DMS153 (cell line): ENCODE results near the gene PLOD1.
A peak's percentile ranks its signal among the peaks of the same experiment; 100 is the strongest.
"Not testable (repeated sequence)": the region's sequence is repeated elsewhere in the genome, so short reads cannot be mapped to it uniquely, and the experiment has no call there.

Source experiments
- DNase-seq: peaks from one replicate; lab custom pipeline; 2025; lab: John Stamatoyannopoulos, UW

PLOD1 gene

DNA sequence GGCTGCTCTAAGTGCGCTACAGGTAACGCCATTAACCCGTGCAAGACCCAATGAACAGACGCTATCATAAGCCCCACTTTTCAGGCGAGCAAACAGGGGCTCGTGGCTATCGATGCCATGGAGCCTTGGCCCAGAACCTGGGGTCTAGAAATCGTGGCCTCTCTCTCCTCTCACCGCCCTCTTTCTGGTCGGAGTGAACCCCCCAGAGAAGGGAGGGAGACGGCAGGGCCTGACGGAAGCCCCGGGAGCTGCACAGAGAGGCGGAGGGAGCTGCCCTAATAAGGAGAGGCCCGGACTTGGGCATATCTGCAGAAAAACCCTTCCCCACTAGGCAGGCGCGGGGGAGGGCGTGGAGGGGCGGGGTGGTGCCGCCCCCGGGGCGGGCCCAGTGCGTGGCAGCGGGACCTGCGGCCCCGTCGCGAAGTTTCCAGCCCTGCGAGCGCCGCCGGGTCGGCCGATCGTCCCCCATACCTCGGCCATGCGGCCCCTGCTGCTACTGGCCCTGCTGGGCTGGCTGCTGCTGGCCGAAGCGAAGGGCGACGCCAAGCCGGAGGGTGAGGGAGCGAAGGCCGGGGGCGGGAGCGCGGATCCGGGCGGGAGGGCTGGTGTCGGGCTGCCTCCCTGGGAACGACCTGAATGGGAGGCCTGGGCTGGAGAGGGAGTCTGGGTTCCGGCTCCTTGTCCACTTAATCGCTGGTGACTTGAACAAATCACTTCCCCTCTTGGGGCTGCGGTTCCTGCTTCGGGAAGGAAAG is at the start of gene PLOD1:
TSS of gene PLOD1 (plus strand) at position 416 of the 755 bp plus-strand sequence. CDS start at position 479, 63 bp downstream.
- peak; percentile 54 for DNase-seq

DNA sequence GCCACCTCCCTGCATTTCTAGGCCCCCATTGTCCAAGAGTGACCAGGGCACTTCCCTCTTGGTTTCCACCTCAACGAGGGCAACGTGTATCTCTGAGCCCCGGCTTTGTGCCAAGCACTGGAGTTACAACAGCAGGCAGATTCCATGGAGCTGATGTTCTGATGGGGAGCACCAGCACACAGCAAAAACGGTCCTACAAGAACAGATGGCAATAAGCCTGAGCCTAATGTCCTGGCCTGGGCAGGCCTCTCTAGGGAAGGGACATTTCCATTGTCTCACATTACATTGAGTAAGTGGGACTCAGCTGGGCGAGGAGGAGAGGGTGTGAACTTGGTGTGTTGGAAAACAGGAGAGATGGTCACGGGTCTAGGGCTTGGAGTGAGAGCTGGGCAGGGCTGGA is 48.6 kb upstream of the PLOD1 start:
- DNase-seq: no peak

DNA sequence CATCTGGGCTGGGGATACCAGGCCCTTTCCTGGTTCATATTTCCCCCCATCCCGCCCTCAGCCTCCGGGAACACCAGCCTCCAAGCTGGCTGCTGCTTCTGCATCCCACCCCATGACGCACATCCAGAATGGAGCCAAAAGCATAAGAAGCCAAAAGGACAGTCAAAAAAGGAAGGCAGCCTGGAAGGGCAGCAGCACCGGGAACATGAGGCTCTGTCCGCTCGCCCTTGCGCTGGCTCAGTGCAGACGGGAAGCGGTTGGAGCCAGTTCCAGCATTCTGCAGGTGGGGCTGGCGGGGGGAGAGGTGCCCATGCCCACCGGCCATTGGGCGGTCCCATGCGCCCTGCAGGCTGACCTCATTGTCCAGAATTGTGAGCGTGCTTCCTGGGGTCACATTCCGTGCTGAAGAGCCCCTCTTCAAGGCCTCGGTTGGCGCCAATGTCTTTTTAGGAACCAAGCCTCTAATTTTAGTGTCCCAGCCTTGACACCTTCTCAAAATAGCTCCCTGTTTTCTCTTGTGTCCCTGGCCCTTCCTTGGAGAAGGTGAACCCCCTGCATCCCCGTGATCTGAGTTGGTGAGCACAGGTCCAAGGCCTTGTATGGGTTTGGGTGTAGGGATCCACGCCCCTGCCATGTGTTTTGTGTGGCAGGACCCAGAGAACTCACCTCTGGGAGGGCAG is 47.4 kb upstream of the PLOD1 start:
- no peak for DNase-seq

DNA sequence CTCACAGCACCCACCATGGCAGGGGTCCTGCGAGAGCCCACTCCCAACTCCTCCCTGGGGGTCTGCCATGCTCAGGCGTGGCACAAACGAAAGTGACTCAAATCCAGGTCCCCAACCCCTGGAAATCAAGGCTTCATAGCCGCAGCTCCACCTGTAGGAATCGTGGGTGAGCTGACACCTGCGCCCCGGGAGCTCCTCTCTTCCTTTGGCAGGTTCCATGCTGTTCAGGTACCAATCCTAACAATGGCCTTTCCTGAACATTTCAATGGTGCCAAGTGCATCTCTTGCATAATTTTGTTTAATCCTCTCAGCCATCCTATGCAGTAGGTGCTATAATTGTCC is 46.9 kb upstream of the PLOD1 start:
- DNase-seq: no peak

DNA sequence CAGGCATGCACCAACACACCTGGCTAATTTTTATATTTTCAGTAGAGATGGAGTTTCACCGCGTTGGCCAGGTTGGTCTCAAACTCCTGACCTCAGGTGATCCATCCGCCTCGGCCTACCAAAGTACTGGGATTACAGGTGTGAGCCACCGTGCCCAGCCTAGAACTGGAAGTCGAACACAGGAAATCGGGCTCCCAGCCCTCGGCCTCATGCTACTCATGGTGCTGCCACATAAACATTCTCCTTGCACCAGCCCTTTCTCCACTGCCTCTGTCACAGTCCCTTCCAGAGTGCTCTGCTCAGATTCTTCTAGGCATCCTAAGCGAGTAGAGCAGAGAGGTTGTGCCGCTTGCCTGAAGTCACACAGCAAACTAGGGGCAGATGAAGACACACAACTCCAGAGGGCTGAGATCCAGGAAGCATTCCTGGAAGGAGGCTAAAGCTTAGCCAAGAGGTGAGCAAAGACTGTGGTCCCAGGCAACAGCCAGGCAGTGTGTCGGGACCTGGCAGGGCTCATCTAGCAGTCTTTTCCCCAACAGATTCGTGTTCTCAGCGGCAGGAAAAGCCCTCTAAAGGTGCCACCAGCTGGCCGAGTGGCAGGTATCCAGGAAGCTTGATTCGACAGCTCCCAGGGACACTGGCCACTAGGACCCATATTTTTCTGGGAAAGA is 46.2 kb upstream of the PLOD1 start:
- no peak for DNase-seq

DNA sequence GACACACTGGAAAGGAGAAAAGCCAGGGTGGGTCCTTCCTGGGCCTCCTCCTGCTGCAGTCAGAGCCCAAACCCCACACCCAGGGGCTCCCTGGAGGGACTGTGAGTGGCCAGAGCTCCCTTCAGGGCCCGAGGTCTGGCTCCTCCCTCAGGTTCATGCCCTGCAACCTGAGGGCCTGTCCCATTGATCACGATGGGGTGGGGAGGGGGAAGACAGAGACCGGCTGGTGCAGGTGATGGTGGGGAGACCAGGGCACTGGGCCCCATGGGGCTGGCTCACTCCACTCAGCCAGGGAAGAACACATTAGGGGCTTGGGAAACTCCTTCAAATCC is 45.7 kb upstream of the PLOD1 start:
- no peak for DNase-seq

DNA sequence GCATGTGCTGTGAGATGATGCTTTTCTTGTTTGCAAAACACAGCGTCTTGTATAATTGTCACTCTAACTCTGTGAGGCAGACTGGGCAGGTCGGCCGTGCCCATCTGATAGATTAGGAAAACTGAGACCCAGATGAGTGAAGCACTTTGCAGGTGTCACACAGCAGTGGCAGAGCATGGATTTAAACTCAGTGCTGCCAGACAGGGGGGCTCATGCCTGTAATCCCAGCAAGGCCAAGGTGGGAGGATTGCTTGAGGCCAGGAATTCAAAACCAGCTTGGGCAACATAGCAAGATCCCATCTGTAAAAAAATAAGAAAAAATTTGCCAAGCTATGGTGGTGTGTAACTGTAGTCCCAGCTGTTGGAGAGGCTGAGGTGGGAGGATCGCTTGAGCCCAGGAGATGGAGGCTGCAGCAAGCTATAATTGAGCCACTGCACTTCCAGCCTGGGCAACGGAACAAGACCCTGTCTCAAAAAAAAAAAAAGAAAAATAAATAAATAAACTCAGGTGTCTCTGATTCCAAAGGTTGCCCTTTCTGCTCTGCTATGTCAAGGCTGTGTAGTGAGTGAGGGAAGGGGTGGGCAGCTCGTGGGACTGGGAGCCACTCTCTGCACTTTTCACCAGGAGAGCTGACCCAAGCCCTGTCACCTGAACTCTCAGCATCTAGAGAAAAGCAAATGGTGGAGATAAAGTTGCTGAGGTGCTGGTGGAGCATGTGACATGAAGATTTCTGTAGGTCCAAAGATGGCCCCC is 42.9 kb upstream of the PLOD1 start:
- no peak for DNase-seq

DNA sequence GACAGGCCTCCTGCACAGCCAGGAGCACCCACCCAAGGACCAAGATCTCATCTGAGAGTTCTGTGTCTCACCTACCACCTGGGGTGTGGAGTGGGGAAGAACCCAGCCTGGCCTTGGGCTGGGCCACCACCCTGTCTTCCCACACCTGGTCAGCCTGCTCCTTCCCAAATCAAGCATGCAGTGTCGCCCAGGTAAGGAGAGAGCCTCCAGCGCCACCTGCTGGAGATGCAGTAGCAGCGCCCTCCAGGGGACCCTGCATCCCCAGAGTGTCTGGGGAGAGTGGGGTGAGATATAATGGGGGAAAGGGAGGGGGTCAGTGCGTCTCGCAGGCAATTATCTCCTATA is 40.6 kb upstream of the PLOD1 start:
- peak; percentile 45 for DNase-seq

DNA sequence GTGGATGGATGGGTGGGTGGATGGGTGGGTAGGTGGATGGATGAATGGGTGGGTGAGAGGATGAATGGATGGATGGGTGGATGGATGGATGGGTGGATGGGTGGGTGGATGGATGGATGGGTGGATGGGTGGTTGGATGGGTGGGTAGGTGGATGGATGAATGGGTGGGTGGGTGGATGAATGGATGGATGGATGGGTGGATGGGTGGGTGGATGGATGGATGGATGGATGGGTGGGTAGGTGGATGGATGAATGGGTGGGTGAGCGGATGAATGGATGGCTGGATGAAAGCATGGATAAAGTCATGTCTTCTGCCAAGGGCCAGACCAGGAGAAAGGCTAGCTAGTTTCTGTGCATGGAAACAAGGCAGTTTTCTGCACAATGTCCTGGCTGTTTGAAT is 40.0 kb upstream of the PLOD1 start:
- DNase-seq: not testable (repeated sequence)

DNA sequence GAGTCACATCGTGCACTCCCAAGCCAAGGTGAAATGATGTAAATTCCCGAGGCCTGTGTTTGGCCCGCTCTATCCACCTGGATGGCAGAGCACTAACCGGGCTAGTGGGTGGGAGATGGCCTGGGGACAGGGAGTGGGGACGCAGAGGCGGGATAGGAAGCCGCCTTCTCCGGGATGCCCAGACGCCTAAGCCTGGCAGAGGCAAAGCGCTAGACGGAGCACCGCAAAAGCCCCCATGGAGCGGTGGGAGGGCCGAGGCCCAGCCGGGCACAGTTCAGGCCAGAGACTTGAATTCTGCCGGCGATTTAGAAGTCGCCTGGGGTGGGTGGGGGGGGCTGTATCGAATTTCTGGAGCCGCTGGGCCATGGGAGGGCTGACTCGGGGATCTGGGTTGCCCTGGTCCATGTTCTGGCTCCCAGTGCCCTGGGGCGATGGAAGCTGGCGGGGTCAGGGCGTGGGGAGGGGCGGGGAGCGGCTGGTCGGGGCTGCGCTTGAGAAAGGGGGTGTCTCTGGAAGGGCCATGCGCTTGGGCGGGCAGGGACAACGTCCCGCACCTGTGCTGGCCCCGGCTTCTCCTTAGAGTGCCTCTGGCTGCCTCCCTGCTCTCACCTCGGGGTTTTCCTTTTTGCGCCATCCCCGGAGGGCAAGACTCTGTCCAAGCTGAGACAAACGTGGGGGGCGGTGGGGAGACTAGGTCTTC is 36.3 kb upstream of the PLOD1 start:
- no peak for DNase-seq

DNA sequence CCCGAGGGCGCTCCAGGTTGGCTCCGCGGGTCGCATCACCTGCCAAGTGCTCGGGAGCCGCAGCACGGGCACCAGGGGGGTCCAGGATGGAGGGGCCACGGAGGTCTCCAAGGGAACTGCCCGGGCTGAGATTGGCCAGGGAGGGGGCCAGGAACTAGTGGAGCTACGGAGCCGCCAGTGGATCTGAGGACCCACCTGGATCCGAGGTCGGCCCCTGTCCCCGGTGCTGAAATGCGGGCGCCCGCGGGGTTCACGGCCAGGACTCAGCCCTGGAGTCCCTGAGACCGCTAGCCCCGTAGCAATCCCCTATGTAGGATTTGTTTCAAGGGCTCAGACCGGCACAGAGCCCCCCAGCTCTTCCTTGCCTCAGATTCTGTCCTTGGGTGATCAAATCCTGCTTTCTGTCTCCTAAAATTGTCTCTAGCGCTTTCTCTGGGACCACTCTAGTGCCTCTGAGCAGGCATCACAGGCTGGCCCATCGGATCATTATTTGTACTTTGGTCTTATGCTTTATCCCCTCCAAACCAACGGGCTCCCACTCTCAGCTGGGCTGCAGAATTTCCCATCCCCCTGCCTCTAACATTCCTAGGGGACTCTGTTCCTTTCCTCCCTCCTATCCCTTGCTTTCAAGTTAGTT is 35.6 kb upstream of the PLOD1 start:
- DNase-seq: no peak

DNA sequence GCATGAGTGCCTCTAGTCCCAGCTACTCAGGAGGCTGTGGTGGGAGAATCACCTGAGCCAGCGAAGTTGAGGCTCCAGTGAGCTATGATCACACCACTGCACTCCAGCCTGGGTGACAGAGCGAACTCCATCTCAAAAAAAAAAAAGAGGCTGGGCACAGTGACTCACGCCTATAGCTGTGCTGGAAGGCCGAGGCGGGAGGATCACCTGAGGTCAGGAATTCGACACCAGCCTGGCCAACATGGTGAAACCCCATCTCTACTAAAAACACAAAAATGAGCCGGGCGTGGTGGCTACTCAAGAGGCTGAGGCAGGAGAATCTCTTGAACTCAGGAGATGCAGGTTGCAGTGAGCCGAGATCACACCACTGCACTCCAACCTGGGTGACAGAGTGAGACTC is 33.1 kb upstream of the PLOD1 start:
- not testable (repeated sequence) for DNase-seq

DNA sequence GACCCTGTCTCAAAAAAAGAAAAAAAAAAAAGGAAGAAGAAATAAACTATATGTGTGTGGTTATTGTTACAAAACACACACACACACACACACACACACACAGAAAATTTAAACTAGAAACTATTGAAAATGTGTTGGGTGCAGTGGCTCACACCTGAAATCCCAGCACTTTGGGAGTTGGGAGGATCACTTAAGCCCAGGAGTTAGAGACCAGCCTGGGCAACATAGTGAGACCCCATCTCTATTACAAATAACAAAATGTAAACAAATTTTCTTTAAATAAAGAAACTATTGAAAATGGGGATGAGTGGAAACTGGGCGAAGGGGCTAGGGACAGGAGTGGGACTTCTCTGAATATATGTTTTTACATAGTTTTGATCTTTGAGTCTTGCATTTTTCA is 31.3 kb upstream of the PLOD1 start:
- no peak for DNase-seq

DNA sequence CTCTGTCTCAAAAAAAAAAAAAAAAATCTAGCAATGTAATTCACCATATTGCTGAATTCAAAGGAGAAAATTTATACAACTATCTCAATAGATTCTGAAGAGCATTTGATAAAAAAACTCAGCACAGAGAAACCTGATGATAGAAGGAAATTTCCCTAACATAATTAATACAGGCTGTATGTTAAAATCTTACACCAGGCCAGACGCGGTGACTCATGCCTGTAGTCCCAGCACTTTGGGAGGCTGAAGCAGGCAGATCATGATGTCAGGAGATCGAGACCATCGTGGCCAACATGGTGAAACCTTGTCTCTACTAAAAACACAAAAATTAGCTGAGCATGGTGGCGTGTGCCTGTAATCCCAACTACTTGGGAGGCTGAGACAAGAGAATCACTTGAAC is 30.4 kb upstream of the PLOD1 start:
- DNase-seq: not testable (repeated sequence)

DNA sequence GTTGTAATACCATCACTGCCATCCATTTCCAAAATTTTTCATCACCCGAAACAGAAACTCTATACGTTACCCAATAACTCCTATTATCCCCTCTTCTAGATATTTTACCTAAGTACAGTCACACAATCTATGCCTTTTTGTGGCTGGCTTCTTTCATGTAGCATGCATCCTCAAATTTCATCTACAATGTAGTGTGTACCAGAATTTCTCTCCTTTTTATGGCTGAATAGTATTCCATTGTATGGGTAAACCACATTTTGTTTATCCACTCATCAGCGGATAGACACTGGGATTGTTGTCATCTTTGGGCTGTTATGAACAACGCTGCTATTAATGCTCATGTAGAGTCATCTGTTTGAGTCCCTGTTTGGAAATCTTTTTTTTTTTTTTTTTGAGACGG is 29.5 kb upstream of the PLOD1 start:
- DNase-seq: no peak

DNA sequence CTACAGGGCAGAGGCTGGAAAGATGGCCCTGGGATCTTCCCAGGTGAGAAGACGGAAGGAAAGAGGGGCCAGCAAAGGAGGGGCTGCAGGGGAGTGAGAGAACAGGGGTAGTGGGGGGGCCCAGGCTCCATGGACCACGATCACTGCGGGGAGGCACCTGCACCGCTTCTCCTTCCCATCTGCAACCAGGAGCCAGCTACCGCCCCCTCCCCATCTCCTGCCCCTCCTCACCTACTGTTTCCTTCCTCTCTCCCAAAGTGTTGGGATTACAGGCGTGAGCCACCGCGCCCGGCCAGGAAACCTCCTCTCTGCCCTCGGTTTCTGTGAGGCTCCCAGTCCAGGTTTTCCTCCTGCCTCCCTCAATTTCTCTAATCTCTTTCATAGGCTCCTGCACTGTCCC is 27.6 kb upstream of the PLOD1 start:
- no peak for DNase-seq

DNA sequence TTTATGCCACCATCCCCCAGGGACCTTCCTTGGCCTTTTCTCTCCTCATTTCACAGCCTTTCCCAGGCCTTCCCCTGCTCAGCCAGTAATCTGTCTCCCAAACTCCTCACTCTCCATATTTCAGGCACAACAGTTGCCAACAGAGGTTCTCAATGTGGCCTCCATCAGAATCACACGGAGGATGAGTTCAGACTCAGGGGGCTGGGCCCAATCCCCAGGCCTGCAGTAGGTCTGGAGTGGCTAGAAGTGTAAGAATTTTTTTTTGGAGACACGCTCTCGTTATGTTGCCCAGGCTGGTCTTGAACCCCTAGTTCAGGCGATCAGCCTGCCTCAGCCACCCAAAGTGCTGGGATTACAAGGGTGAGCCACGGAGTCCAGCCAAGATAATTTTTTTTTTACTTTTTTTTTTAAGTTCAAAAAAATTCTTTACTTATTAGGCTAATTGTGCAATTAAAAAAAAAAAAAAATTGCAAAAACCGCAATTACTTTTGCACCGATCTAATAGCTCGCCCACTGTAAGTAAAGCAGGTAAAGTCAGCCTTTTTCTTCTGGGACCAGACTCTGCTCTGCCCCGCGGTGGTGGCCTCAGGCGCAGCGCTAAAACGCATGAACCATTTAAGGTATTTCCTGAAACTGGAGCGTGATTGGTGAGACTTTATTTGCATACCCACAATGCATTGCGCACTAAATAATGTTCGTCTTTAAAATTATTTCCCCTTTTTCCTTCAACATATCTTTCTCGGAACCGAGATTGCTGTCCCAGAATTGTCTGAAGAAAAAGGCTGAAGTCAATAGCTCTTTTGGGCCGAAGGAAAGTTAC is 27.0 kb upstream of the PLOD1 start:
- DNase-seq: peak; percentile 96

DNA sequence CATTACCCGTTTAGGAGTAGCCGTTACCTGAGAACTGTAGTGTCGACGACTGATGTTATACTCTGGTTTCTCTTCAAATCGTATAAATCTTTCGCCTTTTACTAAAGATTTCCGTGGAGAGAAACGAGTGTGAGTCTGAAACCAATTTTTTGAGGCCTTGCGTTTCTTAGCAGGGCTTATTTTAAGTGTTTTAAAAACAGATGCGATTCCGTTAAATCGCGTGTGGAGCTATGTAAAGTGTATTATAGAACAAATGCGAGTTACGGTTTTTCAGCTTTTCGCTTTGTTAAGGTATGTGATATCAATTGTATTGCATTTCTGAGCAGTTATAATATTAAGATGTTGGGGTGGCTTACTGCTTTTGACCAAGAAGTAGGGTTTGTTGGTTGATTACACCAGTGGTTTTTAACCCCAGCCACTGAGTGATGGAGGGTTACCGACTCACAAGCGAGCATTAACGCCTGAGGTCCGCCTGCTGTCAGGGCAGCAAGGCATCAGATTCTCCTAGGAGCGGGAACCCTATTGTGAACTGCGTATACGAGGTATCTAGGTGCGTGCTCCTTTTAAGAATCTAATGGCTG is 26.3 kb upstream of the PLOD1 start:
- DNase-seq: peak; percentile 99

DNA sequence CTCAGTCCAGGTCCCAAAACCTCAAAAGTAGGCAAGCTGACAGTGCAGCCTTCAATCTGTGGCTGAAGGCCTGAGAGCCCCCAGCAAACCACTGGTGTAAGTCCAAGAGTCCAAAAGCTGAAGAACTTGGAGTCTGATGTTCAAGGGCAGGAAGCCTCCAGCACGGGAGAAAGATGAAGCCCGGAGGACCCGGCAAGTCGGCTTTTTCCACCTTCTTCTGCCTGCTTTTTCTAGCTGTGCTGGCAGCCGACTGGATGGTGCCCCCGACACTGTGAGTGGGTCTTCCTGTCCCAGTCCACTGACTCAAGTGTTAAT is 23.6 kb upstream of the PLOD1 start:
- DNase-seq: not testable (repeated sequence)

DNA sequence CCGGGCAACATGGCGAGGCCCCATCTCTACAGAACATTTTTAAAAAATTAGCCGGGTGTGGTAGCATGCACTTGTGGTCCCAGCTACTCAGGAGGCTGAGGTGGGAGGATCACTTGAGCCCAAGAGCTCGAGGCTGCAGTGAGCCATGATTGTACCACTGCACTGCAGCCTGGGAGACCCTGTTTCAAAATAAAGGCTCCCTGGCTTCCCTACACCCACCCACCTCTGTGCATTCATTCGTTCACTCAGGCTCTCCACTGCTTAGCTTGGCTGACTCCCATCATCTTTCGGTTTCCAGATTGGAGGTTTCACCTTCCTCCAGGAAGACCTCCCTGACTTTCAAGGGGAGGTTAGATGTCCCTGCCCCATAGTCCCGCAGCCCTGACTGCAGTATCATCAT is 22.5 kb upstream of the PLOD1 start:
- no peak for DNase-seq
